ENCODE measurements around the gene PTGES.

Gene PTGES

DNA sequence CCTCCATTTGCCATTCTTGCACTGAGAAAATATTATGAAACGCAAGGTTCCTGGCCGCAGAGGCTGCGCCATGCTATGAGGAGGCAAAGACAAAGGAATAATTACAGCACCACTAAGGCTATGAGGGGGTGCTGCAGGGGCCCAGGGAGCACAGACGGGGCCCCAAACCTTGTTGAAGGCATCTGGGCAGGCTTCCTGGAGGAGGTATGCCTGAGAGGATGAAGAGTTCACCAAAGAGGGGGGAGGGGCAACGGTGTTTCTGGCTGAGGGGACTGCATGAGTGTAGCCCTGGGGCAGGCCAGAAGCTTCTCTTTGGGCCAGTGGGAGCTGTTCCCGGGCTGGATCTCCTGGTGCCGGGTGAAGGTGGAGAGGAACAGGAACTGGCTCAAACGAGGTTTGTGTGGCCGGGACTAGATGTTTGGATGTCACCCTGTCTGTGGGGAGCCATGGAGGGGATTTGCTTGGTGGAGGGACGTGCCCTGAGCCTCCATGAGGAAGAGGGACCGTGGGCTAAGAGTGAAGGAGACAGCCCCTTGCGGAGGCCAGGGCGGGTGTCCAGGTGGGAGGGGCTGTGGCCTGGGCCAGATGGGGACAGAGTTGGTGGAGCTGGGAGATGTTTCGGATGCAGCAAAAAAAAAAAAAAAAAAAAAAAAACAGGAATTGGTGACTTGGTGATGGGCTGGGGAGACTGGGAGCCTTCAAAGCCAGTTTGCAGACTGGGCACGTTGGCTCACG, 28.2 kb downstream of the PTGES start:
- no peak for DNase-seq (ENCODE audit: low read depth)
- H3K4me3 ChIP-seq (ENCODE audit: low read depth, low read length), result no peak overlapping the region
- TF ChIP-seq, protein P1, sequence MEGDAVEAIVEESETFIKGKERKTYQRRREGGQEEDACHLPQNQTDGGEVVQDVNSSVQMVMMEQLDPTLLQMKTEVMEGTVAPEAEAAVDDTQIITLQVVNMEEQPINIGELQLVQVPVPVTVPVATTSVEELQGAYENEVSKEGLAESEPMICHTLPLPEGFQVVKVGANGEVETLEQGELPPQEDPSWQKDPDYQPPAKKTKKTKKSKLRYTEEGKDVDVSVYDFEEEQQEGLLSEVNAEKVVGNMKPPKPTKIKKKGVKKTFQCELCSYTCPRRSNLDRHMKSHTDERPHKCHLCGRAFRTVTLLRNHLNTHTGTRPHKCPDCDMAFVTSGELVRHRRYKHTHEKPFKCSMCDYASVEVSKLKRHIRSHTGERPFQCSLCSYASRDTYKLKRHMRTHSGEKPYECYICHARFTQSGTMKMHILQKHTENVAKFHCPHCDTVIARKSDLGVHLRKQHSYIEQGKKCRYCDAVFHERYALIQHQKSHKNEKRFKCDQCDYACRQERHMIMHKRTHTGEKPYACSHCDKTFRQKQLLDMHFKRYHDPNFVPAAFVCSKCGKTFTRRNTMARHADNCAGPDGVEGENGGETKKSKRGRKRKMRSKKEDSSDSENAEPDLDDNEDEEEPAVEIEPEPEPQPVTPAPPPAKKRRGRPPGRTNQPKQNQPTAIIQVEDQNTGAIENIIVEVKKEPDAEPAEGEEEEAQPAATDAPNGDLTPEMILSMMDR (IDR thresholded peaks at IDR 0.05; ENCODE audit: insufficient read depth, low read depth, low read length, missing control alignments), result no peak

DNA sequence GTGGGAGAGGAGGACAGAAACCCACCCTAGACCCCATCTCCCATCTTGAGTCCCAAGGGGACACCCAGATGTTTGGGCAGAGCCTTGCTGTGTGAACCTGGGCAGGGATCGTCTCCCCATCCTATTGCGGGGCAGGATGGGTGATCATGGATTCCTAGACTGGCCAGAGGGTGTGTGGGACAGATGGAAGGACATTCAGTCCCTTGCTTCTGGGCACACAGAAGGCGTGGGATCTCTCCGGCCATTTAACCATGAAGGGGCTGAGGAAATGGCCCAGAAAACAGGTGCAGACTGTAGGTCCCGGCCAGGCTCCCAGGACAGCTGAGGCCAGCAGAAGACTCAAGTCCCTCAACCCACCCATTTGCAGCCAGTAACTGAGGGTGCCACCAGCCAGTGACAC, 29.9 kb downstream of the PTGES start:
- no peak overlapping the region for H3K4me3 ChIP-seq (ENCODE audit: low read depth, low read length)
- no peak for DNase-seq (ENCODE audit: low read depth)
- TF ChIP-seq, protein P1 (IDR thresholded peaks at IDR 0.05; ENCODE audit: insufficient read depth, low read depth, low read length, missing control alignments), result no peak

DNA sequence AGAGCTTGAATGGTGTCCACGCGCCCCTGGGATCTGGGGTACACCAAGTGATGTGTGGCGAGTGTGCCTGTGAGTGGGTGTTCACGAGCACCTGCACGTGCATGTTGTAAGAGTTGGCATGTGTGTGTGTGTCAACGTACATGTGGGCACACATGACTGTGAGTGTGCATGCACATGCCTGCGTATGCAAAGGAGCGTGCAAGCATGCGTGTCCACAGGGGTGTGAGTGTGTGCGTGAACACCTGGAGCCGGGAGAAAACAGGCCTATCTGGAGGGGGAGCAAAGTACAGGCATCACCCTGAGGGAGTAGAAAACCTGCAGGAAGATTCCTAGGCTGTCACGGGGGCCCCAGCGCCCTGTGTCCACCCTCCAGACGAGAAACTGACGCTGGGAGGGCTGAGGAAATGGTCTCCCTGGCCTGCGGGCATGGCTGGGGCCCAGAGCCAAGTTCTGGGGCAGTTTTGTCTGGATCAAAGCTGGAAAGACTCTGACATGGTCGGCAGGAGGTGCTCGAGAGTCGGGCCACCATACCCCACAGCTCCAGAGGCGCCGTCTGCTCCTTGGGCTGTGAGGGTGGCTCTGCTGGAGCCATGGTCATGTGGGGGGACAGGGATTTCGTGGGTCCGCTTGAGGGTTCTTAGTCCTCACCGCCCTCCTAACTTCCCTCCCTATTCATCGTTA, 31.8 kb downstream of the PTGES start:
- TF ChIP-seq, protein P1 (IDR thresholded peaks at IDR 0.05; ENCODE audit: insufficient read depth, low read depth, low read length, missing control alignments), result peak; percentile 21
- no peak for DNase-seq (ENCODE audit: low read depth)
- no peak overlapping the region for H3K4me3 ChIP-seq (ENCODE audit: low read depth, low read length)

DNA sequence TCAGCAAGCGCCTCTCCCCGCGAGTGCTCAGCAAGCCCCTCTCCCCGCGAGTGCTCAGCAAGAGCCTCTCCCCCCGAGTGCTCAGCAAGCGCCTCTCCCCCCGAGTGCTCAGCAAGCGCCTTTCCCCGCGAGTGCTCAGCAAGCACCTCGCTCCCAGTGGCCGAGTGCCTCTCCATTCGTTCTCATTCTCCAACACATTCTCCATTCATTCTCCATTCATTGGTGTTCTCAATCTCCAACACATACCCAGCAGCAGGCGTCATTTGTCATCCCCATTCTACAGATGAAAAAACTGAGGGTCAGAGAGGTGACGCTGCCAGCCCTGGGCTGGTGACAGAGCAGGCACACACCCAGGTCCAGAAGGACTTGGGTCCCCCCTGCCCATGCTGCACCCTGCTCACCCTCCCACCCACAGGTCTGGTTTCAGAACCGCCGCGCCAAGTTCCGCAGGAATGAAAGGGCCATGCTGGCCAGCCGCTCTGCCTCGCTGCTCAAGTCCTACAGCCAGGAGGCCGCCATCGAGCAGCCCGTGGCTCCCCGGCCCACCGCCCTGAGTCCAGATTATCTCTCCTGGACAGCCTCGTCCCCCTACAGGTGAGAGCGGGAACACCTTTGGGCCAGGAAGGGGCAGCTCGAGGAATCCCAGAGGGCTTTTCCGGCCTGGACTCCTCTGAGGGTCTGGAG, 32.5 kb downstream of the PTGES start:
- TF ChIP-seq, protein P1 (IDR thresholded peaks at IDR 0.05; ENCODE audit: insufficient read depth, low read depth, low read length, missing control alignments), result peak; percentile 16
- no peak for DNase-seq (ENCODE audit: low read depth)
- no peak overlapping the region for H3K4me3 ChIP-seq (ENCODE audit: low read depth, low read length)

DNA sequence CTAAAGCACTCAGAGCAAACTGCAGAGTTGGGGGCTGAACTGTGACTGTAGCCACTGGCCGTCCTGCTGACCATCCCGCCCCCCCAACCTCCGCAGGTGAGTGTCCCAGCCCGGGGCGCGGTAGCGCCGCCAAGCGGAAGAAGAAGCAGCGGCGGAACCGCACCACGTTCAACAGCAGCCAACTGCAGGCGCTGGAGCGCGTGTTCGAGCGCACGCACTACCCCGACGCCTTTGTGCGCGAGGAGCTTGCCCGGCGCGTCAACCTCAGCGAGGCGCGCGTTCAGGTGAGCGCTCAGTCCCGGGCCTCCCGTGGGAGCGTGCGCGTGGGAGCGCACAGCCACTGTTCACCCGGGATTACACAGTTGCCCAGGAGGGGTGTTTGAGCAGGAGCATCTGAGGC, 33.7 kb downstream of the PTGES start:
- TF ChIP-seq, protein P1 (IDR thresholded peaks at IDR 0.05; ENCODE audit: insufficient read depth, low read depth, low read length, missing control alignments), result no peak
- DNase-seq (ENCODE audit: low read depth), result no peak
- H3K4me3 ChIP-seq (ENCODE audit: low read depth, low read length), result no peak overlapping the region

DNA sequence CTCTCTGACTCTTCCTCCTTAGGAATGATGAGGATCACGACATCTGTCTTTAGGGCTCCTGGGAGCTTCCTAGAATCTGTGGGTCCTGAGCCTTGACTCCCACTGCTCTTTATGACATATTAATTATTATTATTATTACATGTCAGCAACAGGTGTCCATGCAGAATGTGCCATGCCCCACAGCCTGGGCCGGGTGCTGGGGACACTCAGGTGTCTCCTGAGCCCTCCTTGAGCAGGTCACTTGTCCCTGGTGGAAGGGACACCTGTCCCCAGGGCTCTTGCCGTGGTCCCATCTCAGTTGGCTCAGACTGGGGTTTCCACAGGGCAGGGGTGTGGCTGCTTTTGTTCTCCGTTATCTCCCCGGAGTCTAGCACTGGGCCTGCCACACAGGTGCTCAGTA, 34.2 kb downstream of the PTGES start:
- TF ChIP-seq, protein P1 (IDR thresholded peaks at IDR 0.05; ENCODE audit: insufficient read depth, low read depth, low read length, missing control alignments), result no peak
- no peak overlapping the region for H3K4me3 ChIP-seq (ENCODE audit: low read depth, low read length)

More for the DNA sequence above, 34.2 kb downstream of the PTGES start:
- DNase-seq (ENCODE audit: low read depth), result no peak

All from GM12865 (cell line).